Mesenchymal stem cell (in vitro differentiated cells and primary cell): ENCODE measurements around the gene RPH3AL.

Source experiments
- DNase-seq: peaks from one replicate; pipeline ENCODE4 v3.0.0-alpha.2; 2013
- H2AFZ ChIP-seq: one replicate; pipeline ENCODE4 v1.6.1; 2013; ENCODE audit warnings: low read depth, mild to moderate bottlenecking, control low read depth, inconsistent platforms, low read length, moderate library complexity
- H2AK5ac ChIP-seq: 2 replicates; pipeline ENCODE4 v1.6.1; 2013; ENCODE audit warnings: low read length, moderate library complexity, mild to moderate bottlenecking, inconsistent platforms; ENCODE audit not compliant: severe bottlenecking
- H2BK120ac ChIP-seq: one replicate; pipeline ENCODE4 v1.6.1; 2013; ENCODE audit warnings: low read depth, mild to moderate bottlenecking, inconsistent platforms, low read length, moderate library complexity
- H2BK12ac ChIP-seq, 2 experiments: one replicate each; pipeline ENCODE4 v1.6.1; 2013; ENCODE audit warnings: inconsistent platforms in 2 of 2, low read length in 2 of 2, mild to moderate bottlenecking in 2 of 2, moderate library complexity in 2 of 2, control low read depth in 1 of 2
- H2BK15ac ChIP-seq: one replicate; pipeline ENCODE4 v1.6.1; 2013; ENCODE audit warnings: mild to moderate bottlenecking, low read depth, inconsistent platforms; ENCODE audit not compliant: poor library complexity, severe bottlenecking
- H2BK5ac ChIP-seq: 2 replicates; pipeline ENCODE4 v1.6.1; 2013; ENCODE audit warnings: low read depth, mild to moderate bottlenecking, low read length, control low read depth, inconsistent platforms; ENCODE audit not compliant: poor library complexity, severe bottlenecking
- H3K14ac ChIP-seq, 2 experiments: one replicate each; pipeline ENCODE4 v1.6.1; 2013; ENCODE audit warnings: inconsistent platforms in 2 of 2, low read length in 2 of 2, control low read depth in 1 of 2, mild to moderate bottlenecking in 1 of 2, moderate library complexity in 1 of 2
- H3K18ac ChIP-seq, 2 experiments: one replicate each; pipeline ENCODE4 v1.6.1; 2013; ENCODE audit warnings: inconsistent platforms in 2 of 2, low read length in 2 of 2, control low read depth in 1 of 2, low read depth in 1 of 2, mild to moderate bottlenecking in 1 of 2
- H3K23ac ChIP-seq, 2 experiments: one replicate each; pipeline ENCODE4 v1.6.1; 2013; ENCODE audit warnings: inconsistent platforms in 2 of 2, low read length in 2 of 2, mild to moderate bottlenecking in 2 of 2, moderate library complexity in 2 of 2, control low read depth in 1 of 2
- H3K27ac ChIP-seq: 2 replicates; pipeline ENCODE4 v1.5.1; 2013; ENCODE audit warnings: mild to moderate bottlenecking, moderate library complexity, low read length, control low read depth, inconsistent platforms; ENCODE audit not compliant: poor library complexity, severe bottlenecking
- H3K27me3 ChIP-seq, 2 experiments: 2 replicates each; pipeline versions ENCODE4 v1.6.1 to v1.7.0; 2013; ENCODE audit warnings: low read length in 2 of 2, mild to moderate bottlenecking in 2 of 2, moderate library complexity in 2 of 2, control low read depth in 1 of 2, inconsistent platforms in 1 of 2; ENCODE audit not compliant: control insufficient read depth in 1 of 2, insufficient read depth in 1 of 2
- H3K36me3 ChIP-seq, 2 experiments: 2 replicates each; pipeline versions ENCODE4 v1.6.1 to v1.7.0; 2013; ENCODE audit warnings: low read length in 2 of 2, control low read depth in 1 of 2, inconsistent platforms in 1 of 2, low read depth in 1 of 2, mild to moderate bottlenecking in 1 of 2; ENCODE audit not compliant: insufficient read depth in 2 of 2, control insufficient read depth in 1 of 2
- H3K4ac ChIP-seq, 2 experiments: one replicate each; pipeline ENCODE4 v1.6.1; 2013; ENCODE audit warnings: inconsistent platforms in 2 of 2, low read length in 2 of 2, mild to moderate bottlenecking in 2 of 2, moderate library complexity in 2 of 2, control low read depth in 1 of 2, low read depth in 1 of 2
- H3K4me1 ChIP-seq: 2 replicates; pipeline ENCODE4 v1.6.1; 2013; ENCODE audit warnings: low read depth, low read length, control low read depth; ENCODE audit not compliant: control insufficient read depth, insufficient read depth
- H3K4me2 ChIP-seq: 2 replicates; pipeline ENCODE4 v1.6.1; 2013; ENCODE audit warnings: low read length, mild to moderate bottlenecking, inconsistent platforms; ENCODE audit not compliant: poor library complexity, severe bottlenecking
- H3K4me3 ChIP-seq, 2 experiments: 2 replicates each; pipeline versions ENCODE4 v1.5.1 to v1.7.0; 2013; ENCODE audit warnings: low read length in 2 of 2, mild to moderate bottlenecking in 2 of 2, control low read depth in 1 of 2, low read depth in 1 of 2; ENCODE audit not compliant: insufficient read depth in 1 of 2
- H3K79me1 ChIP-seq: replicated peaks from 2 replicates; pipeline ENCODE4 v1.6.1; 2013; ENCODE audit warnings: mild to moderate bottlenecking, control low read depth, low read length, inconsistent platforms; ENCODE audit not compliant: poor library complexity, severe bottlenecking
- H3K9ac ChIP-seq: 2 replicates; pipeline ENCODE4 v1.7.0; 2013; ENCODE audit warnings: mild to moderate bottlenecking, low read length, moderate library complexity
- H3K9me3 ChIP-seq: 2 replicates; pipeline ENCODE4 v1.7.0; 2013; ENCODE audit warnings: mild to moderate bottlenecking, low read length; ENCODE audit not compliant: control insufficient read depth
- H4K8ac ChIP-seq: one replicate; pipeline ENCODE4 v1.6.1; 2013; ENCODE audit warnings: inconsistent platforms, mild to moderate bottlenecking, low read length, moderate library complexity
- H4K91ac ChIP-seq: one replicate; pipeline ENCODE4 v1.6.1; 2013; ENCODE audit warnings: mild to moderate bottlenecking, low read length, inconsistent platforms
- WGBS: methylation state at CpG from one replicate; pipeline ENCODE4 v1.1.7; 2013; ENCODE audit warnings: mixed read lengths; 5-methylcytosine and 5-hydroxymethylcytosine counted together

Gene RPH3AL

GRCh38 chr17:177762-178161 is 174.8 kb downstream of the RPH3AL start:
- 85% methylated on average over 6 of the region's 6 CpGs for WGBS
- H2AFZ ChIP-seq = no peak overlapping the region
- H2BK15ac ChIP-seq = no peak overlapping the region
- H3K36me3 ChIP-seq = peaks cover 0 to 6% of the 10 kb centered on the region in 2 experiments
- H3K4me3 ChIP-seq = no peak overlapping the region
- H3K14ac ChIP-seq = no peak overlapping the region
- H3K27ac ChIP-seq = no peak overlapping the region
- H3K27me3 ChIP-seq = peaks cover 57 to 68% of the 10 kb centered on the region in 2 experiments
- H2BK120ac ChIP-seq = no peak overlapping the region
- H2BK5ac ChIP-seq = no peak overlapping the region
- no peak overlapping the region for H3K18ac ChIP-seq
- H2AK5ac ChIP-seq = no peak overlapping the region
- no peak overlapping the region for H3K4me2 ChIP-seq
- H3K23ac ChIP-seq = no peak overlapping the region
- no peak overlapping the region for H4K8ac ChIP-seq
- H3K4me1 ChIP-seq = peaks cover 19% of the 10 kb centered on the region
- no peaks in the 10 kb centered on the region for H3K79me1 ChIP-seq
- no peak overlapping the region for H4K91ac ChIP-seq
- H2BK12ac ChIP-seq = no peak overlapping the region
- H3K9me3 ChIP-seq = no peaks in the 10 kb centered on the region
- no peak for DNase-seq
- H3K4ac ChIP-seq = no peak overlapping the region
- H3K9ac ChIP-seq = no peak overlapping the region

DNA sequence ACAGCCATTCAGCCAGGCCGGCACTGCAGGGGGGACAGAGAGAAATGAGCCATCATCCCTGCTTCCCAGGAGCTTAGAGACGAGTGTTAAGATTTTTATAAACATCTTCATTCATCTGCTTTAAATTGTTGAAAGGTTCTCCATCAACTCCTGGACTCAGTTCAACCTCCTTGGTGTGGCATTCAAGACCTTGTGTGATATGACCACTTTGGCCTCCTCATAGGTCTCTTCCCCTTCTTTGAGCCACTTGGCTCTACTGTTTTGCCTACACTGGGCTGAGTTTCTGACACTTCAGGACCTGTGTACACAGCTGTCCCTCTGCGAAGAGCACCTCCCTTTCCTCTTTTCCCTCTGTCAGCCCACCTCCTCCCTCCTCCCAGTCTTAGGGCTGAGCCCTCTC is 175.5 kb downstream of the RPH3AL start:
- H3K9ac ChIP-seq = no peak overlapping the region

DNA sequence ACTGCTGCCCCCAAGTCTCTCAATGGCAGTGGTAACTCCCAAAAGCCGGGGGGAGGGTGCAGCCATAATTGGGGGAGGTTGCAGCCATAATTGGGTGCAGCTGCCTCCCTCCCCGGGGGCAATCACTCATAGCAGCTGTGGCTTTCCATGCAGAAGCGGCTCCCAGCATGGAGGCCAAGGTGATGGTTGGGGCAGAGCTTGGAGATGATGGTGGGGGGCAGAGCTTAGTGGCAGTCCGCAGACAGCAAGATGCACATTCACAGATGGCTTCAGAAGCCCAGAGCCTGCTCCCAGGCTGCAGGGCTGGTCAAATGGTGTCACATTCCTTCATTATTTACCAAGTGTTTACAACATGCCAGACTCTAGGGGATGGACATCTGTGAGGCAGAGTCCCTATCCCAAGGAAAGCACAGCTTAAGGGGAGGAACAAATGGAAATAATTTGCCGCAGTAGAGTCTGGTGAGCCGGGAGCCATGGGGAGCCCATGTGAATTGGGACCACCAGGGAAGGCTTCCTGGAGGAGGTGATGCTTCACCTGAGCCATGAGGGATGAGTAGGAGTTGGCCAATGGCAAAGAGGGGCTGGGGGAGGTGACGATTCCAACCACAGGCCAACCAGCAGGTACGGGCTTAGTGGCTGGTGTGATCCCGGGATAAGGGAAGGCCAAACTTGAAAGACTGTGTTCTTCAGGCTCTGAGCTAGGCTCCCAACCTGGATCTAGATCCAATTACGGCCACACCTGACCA is 179.3 kb downstream of the RPH3AL start:
- no peak overlapping the region for H3K9ac ChIP-seq
- H4K91ac ChIP-seq = no peak overlapping the region
- H2BK5ac ChIP-seq = no peak overlapping the region
- WGBS = 77% methylated on average over 10 of the region's 10 CpGs
- H3K27ac ChIP-seq = no peak overlapping the region
- H3K27me3 ChIP-seq = peaks cover 42 to 47% of the 10 kb centered on the region in 2 experiments
- H3K23ac ChIP-seq = no peak overlapping the region
- H3K9me3 ChIP-seq = no peaks in the 10 kb centered on the region
- no peak overlapping the region for H3K18ac ChIP-seq
- H2BK15ac ChIP-seq = no peak overlapping the region
- no peak for DNase-seq
- H3K4ac ChIP-seq = no peak overlapping the region
- H4K8ac ChIP-seq = no peak overlapping the region
- no peaks in the 10 kb centered on the region for H3K79me1 ChIP-seq
- H2AK5ac ChIP-seq = no peak overlapping the region
- H3K36me3 ChIP-seq = peaks cover 0 to 3% of the 10 kb centered on the region in 2 experiments
- H3K4me2 ChIP-seq = no peak overlapping the region
- H3K4me1 ChIP-seq = peaks cover 2% of the 10 kb centered on the region
- H2AFZ ChIP-seq = no peak overlapping the region
- no peak overlapping the region for H3K14ac ChIP-seq
- no peak overlapping the region for H2BK120ac ChIP-seq
- no peak overlapping the region for H3K4me3 ChIP-seq
- H2BK12ac ChIP-seq = no peak overlapping the region

More for the DNA sequence above, 175.5 kb downstream of the RPH3AL start:
- no peak overlapping the region for H2BK12ac ChIP-seq
- no peak overlapping the region for H4K8ac ChIP-seq
- peaks cover 19% of the 10 kb centered on the region for H3K4me1 ChIP-seq
- no peak overlapping the region for H3K18ac ChIP-seq
- 78% methylated on average over 3 of the region's 3 CpGs for WGBS
- H4K91ac ChIP-seq = no peak overlapping the region
- DNase-seq = no peak
- no peak overlapping the region for H2BK120ac ChIP-seq
- no peaks in the 10 kb centered on the region for H3K9me3 ChIP-seq
- no peak overlapping the region for H3K4me3 ChIP-seq
- H2AK5ac ChIP-seq = no peak overlapping the region
- H3K36me3 ChIP-seq = peaks cover 0 to 6% of the 10 kb centered on the region in 2 experiments
- no peak overlapping the region for H3K27ac ChIP-seq
- no peak overlapping the region for H3K14ac ChIP-seq
- no peak overlapping the region for H3K23ac ChIP-seq
- no peak overlapping the region for H3K4me2 ChIP-seq
- H3K79me1 ChIP-seq = no peaks in the 10 kb centered on the region
- H3K27me3 ChIP-seq = peaks cover 54 to 65% of the 10 kb centered on the region in 2 experiments
- no peak overlapping the region for H2BK15ac ChIP-seq
- H2AFZ ChIP-seq = no peak overlapping the region
- no peak overlapping the region for H2BK5ac ChIP-seq
- no peak overlapping the region for H3K4ac ChIP-seq

DNA sequence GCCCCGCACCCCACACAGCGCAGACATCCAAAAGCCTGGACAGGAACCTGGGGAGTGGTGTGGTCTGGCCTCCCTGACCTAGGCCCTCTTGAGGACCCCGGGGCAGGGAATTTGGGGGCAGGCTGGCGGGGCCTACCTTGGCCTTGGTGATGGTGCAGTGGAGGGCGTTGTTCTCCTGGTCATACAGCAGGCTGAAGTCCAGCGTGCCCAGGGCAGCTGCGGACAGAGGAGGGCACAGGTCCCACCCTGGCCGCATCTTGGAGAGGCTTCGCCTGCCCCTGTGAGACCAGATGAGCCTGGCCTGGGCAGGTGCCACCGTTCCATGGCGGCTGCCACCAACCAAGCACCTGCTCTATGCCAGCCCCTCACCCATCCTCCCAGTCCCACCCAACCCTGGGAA is 180.2 kb downstream of the RPH3AL start:
- Histone ChIP-seq H3K18ac (no peak overlapping the region), H2AFZ (no peak overlapping the region), H3K36me3 (peaks cover 0 to 3% of the 10 kb centered on the region in 2 experiments), H2BK5ac (no peak overlapping the region), H3K14ac (no peak overlapping the region), H3K9me3 (no peaks in the 10 kb centered on the region), H3K27ac (no peak overlapping the region), H2BK15ac (no peak overlapping the region), H2BK120ac (no peak overlapping the region), H3K4me1 (peaks cover 2% of the 10 kb centered on the region), H3K4me2 (no peak overlapping the region), H4K91ac (no peak overlapping the region), H3K23ac (no peak overlapping the region), H3K27me3 (peaks cover 32 to 37% of the 10 kb centered on the region in 2 experiments), H4K8ac (no peak overlapping the region), H3K79me1 (no peaks in the 10 kb centered on the region), H3K4ac (no peak overlapping the region), H2BK12ac (no peak overlapping the region), H2AK5ac (no peak overlapping the region), H3K9ac (no peak overlapping the region), H3K4me3 (no peak overlapping the region)
- no peak for DNase-seq
- WGBS = 90% methylated on average over 10 of the region's 11 CpGs
